IMR-90 (cell line): ENCODE measurements around the gene ANKLE2.

Source experiments
- BHLHE40 ChIP-seq: fragments of 150-350 bp; IDR thresholded peaks from 2 replicates; pipeline ENCODE4 v1.6.1; 2016; ENCODE audit warnings: mild to moderate bottlenecking, low read depth, low read length
- CTCF ChIP-seq: conservative IDR thresholded peaks from 2 replicates; pipeline ENCODE4 v1.5.1; 2012; ENCODE audit warnings: mild to moderate bottlenecking, low read depth, low read length, improper control_type of control experiment
- RFX5 ChIP-seq: IDR thresholded peaks from 2 replicates; pipeline ENCODE4 v1.8.0; 2012; ENCODE audit warnings: low read depth, mild to moderate bottlenecking, low read length, moderate library complexity

DNA sequence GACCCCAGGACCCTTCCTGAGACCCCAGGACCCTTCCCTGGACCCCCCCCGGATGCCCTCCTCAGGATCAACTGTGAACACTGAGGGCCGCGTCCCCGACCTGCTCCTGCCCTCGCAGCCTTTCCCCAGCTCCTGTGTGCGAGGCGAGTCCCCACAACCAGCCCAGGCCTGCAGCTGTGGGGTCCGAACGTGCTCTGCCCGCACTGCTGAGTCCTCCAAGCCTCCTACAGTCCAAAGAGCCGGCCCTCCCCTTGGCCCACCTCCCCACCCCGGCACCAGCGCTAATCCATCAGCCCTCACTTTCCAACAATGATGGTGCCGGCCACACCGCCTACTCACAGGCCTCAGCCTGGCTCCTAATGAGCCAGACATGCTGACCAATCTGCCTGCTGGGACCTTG lies 26.2 kb upstream of the ANKLE2 start:
- TF ChIP-seq CTCF, result no peak
- TF ChIP-seq RFX5, result no peak
- no peak for TF ChIP-seq BHLHE40
